Measurements from ENCODE around the gene ATOSB.

ATOSB gene

GRCh38 chr9:35106343-35106730, 9.3 kb downstream of the ATOSB start:
- no peak for TF ChIP-seq YY1 (IDR thresholded peaks at IDR 0.05; ENCODE audit: insufficient read depth, insufficient read length)
- no peak for TF ChIP-seq SUZ12 (IDR thresholded peaks at IDR 0.05; ENCODE audit: extremely low read depth, insufficient read depth, insufficient read length)
- no peak for TF ChIP-seq ZNF274 (IDR thresholded peaks at IDR 0.05; ENCODE audit: low read depth, low read length)
- Histone ChIP-seq H3K36me3 (ENCODE audit: insufficient read depth, insufficient read length, low read length) (peaks cover 56% of the 10 kb centered on the region), H3K4me1 (ENCODE audit: insufficient read depth, insufficient read length) (peaks cover 16% of the 10 kb centered on the region), H3K27me3 (ENCODE audit: insufficient read depth, insufficient read length) (no peaks in the 10 kb centered on the region), H3K9ac (ENCODE audit: insufficient read length, low read depth) (no peak overlapping the region), H3K4me3 (ENCODE audit: insufficient read length, low read depth) (no peak overlapping the region), H3K9me3 (ENCODE audit: insufficient read depth, low read length) (no peaks in the 10 kb centered on the region)
- DNase-seq (ENCODE audit: low read depth, low spot score), result no peak

GRCh38 chr9:35105571-35106342, 9.9 kb downstream of the ATOSB start:
- Histone ChIP-seq H3K4me3 (ENCODE audit: insufficient read length, low read depth) (no peak overlapping the region), H3K36me3 (ENCODE audit: insufficient read depth, insufficient read length, low read length) (peaks cover 62% of the 10 kb centered on the region), H3K9me3 (ENCODE audit: insufficient read depth, low read length) (no peaks in the 10 kb centered on the region), H3K4me1 (ENCODE audit: insufficient read depth, insufficient read length) (peaks cover 13% of the 10 kb centered on the region), H3K27me3 (ENCODE audit: insufficient read depth, insufficient read length) (no peaks in the 10 kb centered on the region), H3K9ac (ENCODE audit: insufficient read length, low read depth) (no peak overlapping the region)
- no peak for DNase-seq (ENCODE audit: low read depth, low spot score)
- TF ChIP-seq YY1 (IDR thresholded peaks at IDR 0.05; ENCODE audit: insufficient read depth, insufficient read length), result no peak

DNA sequence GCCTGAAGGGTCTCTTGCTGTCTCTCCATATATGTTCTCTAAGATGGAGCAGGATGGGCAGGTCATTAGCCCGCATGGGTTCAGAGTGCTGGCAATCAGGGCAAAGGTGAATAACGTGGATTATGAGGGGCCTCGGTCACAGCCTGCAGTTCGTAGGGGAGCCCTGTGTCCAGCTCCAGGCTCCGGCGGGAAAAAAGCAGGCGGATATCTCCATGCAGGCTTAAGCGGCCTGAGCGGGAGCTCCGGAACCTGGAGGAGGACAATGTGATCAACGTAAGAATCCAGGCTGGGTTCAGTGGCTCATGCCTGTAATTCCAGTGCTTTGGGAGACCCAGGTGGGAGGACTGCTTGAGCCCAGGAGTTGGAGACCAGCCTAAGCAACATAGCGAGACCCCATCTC, 10.5 kb downstream of the ATOSB start:
- H3K27me3 ChIP-seq (ENCODE audit: insufficient read depth, insufficient read length), result no peaks in the 10 kb centered on the region
- H3K9me3 ChIP-seq (ENCODE audit: insufficient read depth, low read length), result no peaks in the 10 kb centered on the region
- no peak overlapping the region for H3K4me3 ChIP-seq (ENCODE audit: insufficient read length, low read depth)
- no peak for DNase-seq (ENCODE audit: low read depth, low spot score)
- H3K9ac ChIP-seq (ENCODE audit: insufficient read length, low read depth), result no peak overlapping the region
- H3K4me1 ChIP-seq (ENCODE audit: insufficient read depth, insufficient read length), result peaks cover 6% of the 10 kb centered on the region
- H3K36me3 ChIP-seq (ENCODE audit: insufficient read depth, insufficient read length, low read length), result peaks cover 68% of the 10 kb centered on the region
- TF ChIP-seq SUZ12 (IDR thresholded peaks at IDR 0.05; ENCODE audit: extremely low read depth, insufficient read depth, insufficient read length) (no peak), YY1 (IDR thresholded peaks at IDR 0.05; ENCODE audit: insufficient read depth, insufficient read length) (no peak), ZNF274 (IDR thresholded peaks at IDR 0.05; ENCODE audit: low read depth, low read length) (no peak)

GRCh38 chr9:35104586-35104985, 11.1 kb downstream of the ATOSB start:
- no peak for DNase-seq (ENCODE audit: low read depth, low spot score)
- no peak for TF ChIP-seq YY1 (IDR thresholded peaks at IDR 0.05; ENCODE audit: insufficient read depth, insufficient read length)
- no peak for TF ChIP-seq SUZ12 (IDR thresholded peaks at IDR 0.05; ENCODE audit: extremely low read depth, insufficient read depth, insufficient read length)
- TF ChIP-seq ZNF274 (IDR thresholded peaks at IDR 0.05; ENCODE audit: low read depth, low read length), result no peak
- H3K9ac ChIP-seq (ENCODE audit: insufficient read length, low read depth), result no peak overlapping the region
- peaks cover 6% of the 10 kb centered on the region for H3K4me1 ChIP-seq (ENCODE audit: insufficient read depth, insufficient read length)
- H3K9me3 ChIP-seq (ENCODE audit: insufficient read depth, low read length), result no peaks in the 10 kb centered on the region
- H3K4me3 ChIP-seq (ENCODE audit: insufficient read length, low read depth), result no peak overlapping the region
- no peaks in the 10 kb centered on the region for H3K27me3 ChIP-seq (ENCODE audit: insufficient read depth, insufficient read length)
- H3K36me3 ChIP-seq (ENCODE audit: insufficient read depth, insufficient read length, low read length), result peaks cover 73% of the 10 kb centered on the region

DNA sequence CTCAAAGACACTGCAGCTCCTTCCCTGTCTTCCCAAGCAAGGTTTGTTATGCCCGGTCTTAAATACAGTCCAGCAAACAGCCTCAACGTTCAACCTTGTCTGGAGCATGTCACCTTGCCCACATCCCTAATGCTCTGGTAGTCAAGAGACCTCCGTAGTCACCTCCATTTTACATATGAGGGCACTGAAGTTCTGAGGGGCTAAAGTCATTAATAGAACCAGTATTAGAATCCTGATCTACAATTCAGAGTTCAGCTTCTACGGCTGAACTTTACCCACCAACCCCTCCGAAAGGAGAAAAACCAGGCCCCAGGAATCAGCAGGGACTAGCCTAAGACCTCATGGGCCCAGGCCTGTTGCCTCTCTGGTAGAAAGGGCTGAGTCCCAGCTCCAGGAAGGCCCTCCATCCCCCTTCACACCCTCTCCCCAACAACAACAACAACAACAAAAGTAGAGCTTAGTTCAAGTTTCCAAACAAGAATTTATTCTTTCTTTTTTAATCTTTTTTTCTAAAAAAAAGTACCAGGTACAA, 11.9 kb downstream of the ATOSB start:
- TF ChIP-seq SUZ12 (IDR thresholded peaks at IDR 0.05; ENCODE audit: extremely low read depth, insufficient read depth, insufficient read length) (no peak), YY1 (IDR thresholded peaks at IDR 0.05; ENCODE audit: insufficient read depth, insufficient read length) (no peak), ZNF274 (IDR thresholded peaks at IDR 0.05; ENCODE audit: low read depth, low read length) (no peak)
- no peaks in the 10 kb centered on the region for H3K9me3 ChIP-seq (ENCODE audit: insufficient read depth, low read length)
- H3K4me3 ChIP-seq (ENCODE audit: insufficient read length, low read depth), result peak overlapping the region; percentile 79
- no peak for DNase-seq (ENCODE audit: low read depth, low spot score)
- peaks cover 77% of the 10 kb centered on the region for H3K36me3 ChIP-seq (ENCODE audit: insufficient read depth, insufficient read length, low read length)
- peaks cover 6% of the 10 kb centered on the region for H3K4me1 ChIP-seq (ENCODE audit: insufficient read depth, insufficient read length)
- peak overlapping the region; percentile 88 for H3K9ac ChIP-seq (ENCODE audit: insufficient read length, low read depth)
- H3K27me3 ChIP-seq (ENCODE audit: insufficient read depth, insufficient read length), result no peaks in the 10 kb centered on the region

DNA sequence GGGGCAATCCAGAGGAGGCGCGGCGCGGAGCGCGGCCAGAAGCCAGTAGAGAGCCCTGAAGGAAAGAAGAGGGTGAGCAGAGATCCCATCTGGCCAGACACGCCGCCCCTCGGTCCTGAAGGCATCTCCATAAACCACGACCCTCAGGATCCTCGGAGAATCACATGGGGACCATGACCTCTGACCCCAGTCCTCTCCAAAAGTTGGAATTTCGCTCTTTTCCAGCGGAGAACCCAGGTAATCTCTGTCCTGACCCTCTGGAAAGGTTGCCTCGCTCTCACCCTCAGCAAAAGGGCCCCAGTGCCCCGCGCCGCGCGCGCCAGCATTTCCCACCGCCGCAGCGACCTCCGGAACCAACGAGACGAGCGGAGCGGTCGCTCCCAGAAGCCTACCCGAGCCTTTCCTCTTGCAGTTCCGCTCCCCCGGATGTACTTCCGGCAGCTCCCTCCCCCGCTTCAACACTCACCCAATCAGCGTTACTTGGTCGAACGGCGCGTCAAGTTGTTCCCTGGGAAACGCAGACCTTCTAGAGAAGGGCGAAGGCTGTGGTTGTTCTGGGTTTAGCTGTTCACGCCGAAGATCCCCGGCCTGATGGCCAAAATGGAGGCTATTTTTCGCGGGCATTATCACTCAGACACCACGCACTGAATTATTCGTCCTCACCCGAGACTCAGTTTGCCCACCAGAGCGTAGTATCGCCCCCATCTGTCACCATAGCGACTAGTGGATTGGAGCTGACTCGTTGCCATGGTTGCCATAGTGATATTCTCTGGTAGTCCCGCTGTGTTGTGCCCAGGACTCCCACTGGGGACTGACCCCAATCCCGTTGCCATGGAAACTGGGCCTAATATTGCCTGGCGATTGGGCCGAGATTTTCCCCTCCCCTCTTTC, 12.6 kb downstream of the ATOSB start, which contains the start of gene STOML2:
TSS of gene STOML2 (minus strand) at position 363 of the 891 bp plus-strand sequence. CDS start at position 326, 37 bp downstream.
- peaks cover 6% of the 10 kb centered on the region for H3K4me1 ChIP-seq (ENCODE audit: insufficient read depth, insufficient read length)
- peaks cover 69% of the 10 kb centered on the region for H3K36me3 ChIP-seq (ENCODE audit: insufficient read depth, insufficient read length, low read length)
- H3K4me3 ChIP-seq (ENCODE audit: insufficient read length, low read depth), result peak within 1 kb of the TSS; percentile 79
- peak within 1 kb of the TSS; percentile 97 for H3K9ac ChIP-seq (ENCODE audit: insufficient read length, low read depth)
- DNase-seq (ENCODE audit: low read depth, low spot score), result peak; percentile 94
- H3K9me3 ChIP-seq (ENCODE audit: insufficient read depth, low read length), result no peaks in the 10 kb centered on the region
- TF ChIP-seq SUZ12 (IDR thresholded peaks at IDR 0.05; ENCODE audit: extremely low read depth, insufficient read depth, insufficient read length) (no peak), YY1 (IDR thresholded peaks at IDR 0.05; ENCODE audit: insufficient read depth, insufficient read length) (peak; percentile 19)
- H3K27me3 ChIP-seq (ENCODE audit: insufficient read depth, insufficient read length), result no peaks in the 10 kb centered on the region

DNA sequence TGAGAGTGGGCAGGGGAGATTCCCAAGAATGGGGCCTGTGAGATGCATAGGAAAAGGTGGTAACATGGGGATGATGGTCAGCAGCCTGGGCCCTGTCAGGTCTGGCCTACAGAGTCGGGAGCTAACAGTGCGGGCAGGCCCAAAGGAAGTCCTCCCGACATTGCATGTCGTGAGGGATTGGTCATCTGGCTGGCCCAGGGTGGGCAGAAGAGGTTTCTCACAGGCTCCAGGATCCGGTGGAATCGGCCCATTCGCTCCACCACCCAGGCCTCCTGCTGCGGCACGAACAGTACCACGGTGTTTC, 13.2 kb downstream of the ATOSB start:
- peak overlapping the region; percentile 97 for H3K9ac ChIP-seq (ENCODE audit: insufficient read length, low read depth)
- H3K4me1 ChIP-seq (ENCODE audit: insufficient read depth, insufficient read length), result peaks cover 6% of the 10 kb centered on the region
- H3K4me3 ChIP-seq (ENCODE audit: insufficient read length, low read depth), result peak overlapping the region; percentile 79
- peaks cover 63% of the 10 kb centered on the region for H3K36me3 ChIP-seq (ENCODE audit: insufficient read depth, insufficient read length, low read length)
- DNase-seq (ENCODE audit: low read depth, low spot score), result no peak
- TF ChIP-seq ZNF274 (IDR thresholded peaks at IDR 0.05; ENCODE audit: low read depth, low read length) (no peak), SUZ12 (IDR thresholded peaks at IDR 0.05; ENCODE audit: extremely low read depth, insufficient read depth, insufficient read length) (no peak), YY1 (IDR thresholded peaks at IDR 0.05; ENCODE audit: insufficient read depth, insufficient read length) (no peak)
- H3K9me3 ChIP-seq (ENCODE audit: insufficient read depth, low read length), result no peaks in the 10 kb centered on the region
- no peaks in the 10 kb centered on the region for H3K27me3 ChIP-seq (ENCODE audit: insufficient read depth, insufficient read length)

Measured in NT2/D1 (cell line).